ENCODE measurements around the gene NBPF3.
"Not testable (repeated sequence)": the region's sequence is repeated elsewhere in the genome, so short reads cannot be mapped to it uniquely, and the experiment has no call there.

Gene NBPF3

GRCh38 chr1:21465127-21465526, 25.2 kb downstream of the NBPF3 start:
- not testable (repeated sequence) for H3K9me3 Mint-ChIP-seq, H3K4me3 Mint-ChIP-seq, H3K4me1 Mint-ChIP-seq, H3K27ac Mint-ChIP-seq, ATAC-seq, H3K27me3 Mint-ChIP-seq
- H3K36me3 Mint-ChIP-seq = peaks cover 12% of the 10 kb centered on the region

GRCh38 chr1:21467946-21468345, 28.0 kb downstream of the NBPF3 start:
- H3K27me3 Mint-ChIP-seq, H3K4me1 Mint-ChIP-seq, ATAC-seq, H3K4me3 Mint-ChIP-seq, H3K27ac Mint-ChIP-seq, H3K9me3 Mint-ChIP-seq: not testable (repeated sequence)
- peaks cover 26% of the 10 kb centered on the region for H3K36me3 Mint-ChIP-seq

- no peak overlapping the region for H3K4me3 Mint-ChIP-seq
- H3K27me3 Mint-ChIP-seq = no peaks in the 10 kb centered on the region
- no peak for ATAC-seq
- H3K27ac Mint-ChIP-seq = no peak overlapping the region
- no peaks in the 10 kb centered on the region for H3K9me3 Mint-ChIP-seq
- peaks cover 31% of the 10 kb centered on the region for H3K36me3 Mint-ChIP-seq
- no peaks in the 10 kb centered on the region for H3K4me1 Mint-ChIP-seq
Observed at GRCh38 chr1:21468599-21468998, 28.7 kb downstream of the NBPF3 start.

GRCh38 chr1:21469581-21469980, 29.6 kb downstream of the NBPF3 start:
- Mint-ChIP-seq H3K4me3 (no peak overlapping the region), H3K27ac (no peak overlapping the region), H3K9me3 (no peaks in the 10 kb centered on the region), H3K4me1 (no peaks in the 10 kb centered on the region), H3K27me3 (no peaks in the 10 kb centered on the region), H3K36me3 (peaks cover 39% of the 10 kb centered on the region)
- ATAC-seq = no peak

GRCh38 chr1:21472861-21473260, 32.9 kb downstream of the NBPF3 start:
- ATAC-seq = no peak
- no peak overlapping the region for H3K27ac Mint-ChIP-seq
- H3K27me3 Mint-ChIP-seq = no peaks in the 10 kb centered on the region
- no peaks in the 10 kb centered on the region for H3K4me1 Mint-ChIP-seq
- H3K9me3 Mint-ChIP-seq = no peaks in the 10 kb centered on the region
- H3K36me3 Mint-ChIP-seq = peaks cover 56% of the 10 kb centered on the region
- no peak overlapping the region for H3K4me3 Mint-ChIP-seq

GRCh38 chr1:21478356-21478755, 38.4 kb downstream of the NBPF3 start:
- Mint-ChIP-seq H3K4me3 (no peak overlapping the region), H3K9me3 (no peaks in the 10 kb centered on the region), H3K4me1 (no peaks in the 10 kb centered on the region), H3K36me3 (peaks cover 58% of the 10 kb centered on the region), H3K27ac (no peak overlapping the region), H3K27me3 (no peaks in the 10 kb centered on the region)
- ATAC-seq = no peak

GRCh38 chr1:21483881-21484280, 43.9 kb downstream of the NBPF3 start:
- H3K4me3 Mint-ChIP-seq, H3K27ac Mint-ChIP-seq, H3K9me3 Mint-ChIP-seq, ATAC-seq: not testable (repeated sequence)
- Mint-ChIP-seq H3K4me1 (peaks cover 11% of the 10 kb centered on the region), H3K27me3 (peaks cover 10% of the 10 kb centered on the region), H3K36me3 (peaks cover 17% of the 10 kb centered on the region)

- H3K36me3 Mint-ChIP-seq = peaks cover 5% of the 10 kb centered on the region
- no peak overlapping the region for H3K4me3 Mint-ChIP-seq
- peaks cover 14% of the 10 kb centered on the region for H3K4me1 Mint-ChIP-seq
- no peak overlapping the region for H3K27ac Mint-ChIP-seq
- peaks cover 6% of the 10 kb centered on the region for H3K9me3 Mint-ChIP-seq
- no peak for ATAC-seq
- H3K27me3 Mint-ChIP-seq = peaks cover 23% of the 10 kb centered on the region
Observed at GRCh38 chr1:21489146-21489545, 49.2 kb downstream of the NBPF3 start.

GRCh38 chr1:21490774-21491487, 51.0 kb downstream of the NBPF3 start:
- H3K4me1 Mint-ChIP-seq = peaks cover 19% of the 10 kb centered on the region
- H3K4me3 Mint-ChIP-seq = no peak overlapping the region
- ATAC-seq = peak; percentile 52
- H3K36me3 Mint-ChIP-seq = peaks cover 5% of the 10 kb centered on the region
- no peak overlapping the region for H3K27ac Mint-ChIP-seq
- H3K9me3 Mint-ChIP-seq = peaks cover 6% of the 10 kb centered on the region
- peaks cover 23% of the 10 kb centered on the region for H3K27me3 Mint-ChIP-seq

GRCh38 chr1:21491488-21492355, 51.8 kb downstream of the NBPF3 start:
- ATAC-seq = no peak
- peaks cover 19% of the 10 kb centered on the region for H3K4me1 Mint-ChIP-seq
- H3K27ac Mint-ChIP-seq = no peak overlapping the region
- no peak overlapping the region for H3K4me3 Mint-ChIP-seq
- H3K9me3 Mint-ChIP-seq = peaks cover 6% of the 10 kb centered on the region
- H3K36me3 Mint-ChIP-seq = peaks cover 5% of the 10 kb centered on the region
- H3K27me3 Mint-ChIP-seq = peaks cover 23% of the 10 kb centered on the region

- Mint-ChIP-seq H3K9me3 (peaks cover 6% of the 10 kb centered on the region), H3K36me3 (peaks cover 5% of the 10 kb centered on the region), H3K4me1 (peaks cover 19% of the 10 kb centered on the region), H3K27me3 (peaks cover 23% of the 10 kb centered on the region), H3K27ac (no peak overlapping the region), H3K4me3 (no peak overlapping the region)
- ATAC-seq = no peak
Observed at GRCh38 chr1:21492356-21492625, 52.4 kb downstream of the NBPF3 start.

GRCh38 chr1:21494196-21494595, 54.3 kb downstream of the NBPF3 start:
- Mint-ChIP-seq H3K9me3 (no peaks in the 10 kb centered on the region), H3K4me3 (no peak overlapping the region), H3K27me3 (peaks cover 12% of the 10 kb centered on the region), H3K4me1 (peaks cover 5% of the 10 kb centered on the region), H3K27ac (no peak overlapping the region), H3K36me3 (no peaks in the 10 kb centered on the region)
- ATAC-seq = no peak

GRCh38 chr1:21495225-21495820, 55.4 kb downstream of the NBPF3 start:
- no peak for ATAC-seq
- H3K4me1 Mint-ChIP-seq = peaks cover 5% of the 10 kb centered on the region
- no peaks in the 10 kb centered on the region for H3K9me3 Mint-ChIP-seq
- no peak overlapping the region for H3K27ac Mint-ChIP-seq
- peaks cover 20% of the 10 kb centered on the region for H3K27me3 Mint-ChIP-seq
- no peak overlapping the region for H3K4me3 Mint-ChIP-seq
- no peaks in the 10 kb centered on the region for H3K36me3 Mint-ChIP-seq

GRCh38 chr1:21496063-21496462, 56.1 kb downstream of the NBPF3 start:
- H3K9me3 Mint-ChIP-seq = no peaks in the 10 kb centered on the region
- H3K4me1 Mint-ChIP-seq = peaks cover 5% of the 10 kb centered on the region
- no peaks in the 10 kb centered on the region for H3K36me3 Mint-ChIP-seq
- H3K27ac Mint-ChIP-seq = no peak overlapping the region
- H3K27me3 Mint-ChIP-seq = peaks cover 19% of the 10 kb centered on the region
- no peak for ATAC-seq
- H3K4me3 Mint-ChIP-seq = no peak overlapping the region

- H3K27ac Mint-ChIP-seq = no peak overlapping the region
- H3K36me3 Mint-ChIP-seq = no peaks in the 10 kb centered on the region
- H3K9me3 Mint-ChIP-seq = no peaks in the 10 kb centered on the region
- no peak overlapping the region for H3K4me3 Mint-ChIP-seq
- H3K4me1 Mint-ChIP-seq = peaks cover 5% of the 10 kb centered on the region
- peaks cover 13% of the 10 kb centered on the region for H3K27me3 Mint-ChIP-seq
- no peak for ATAC-seq
Observed at GRCh38 chr1:21496886-21497285, 56.9 kb downstream of the NBPF3 start.
